GM21723 (cell line): ENCODE results near the gene NUP210.
A peak's percentile ranks its signal among the peaks of the same experiment; 100 is the strongest.
"Not testable (repeated sequence)": the region's sequence is repeated elsewhere in the genome, so short reads cannot be mapped to it uniquely, and the experiment has no call there.

ENCODE experiments used
- ATAC-seq: cut with Tn5 transposase; IDR thresholded peaks from one replicate; pipeline ENCODE4 v1.9.1; 2021; ENCODE audit warnings: mild to moderate bottlenecking, moderate library complexity; ENCODE audit not compliant: unreplicated experiment

NUP210 gene

DNA sequence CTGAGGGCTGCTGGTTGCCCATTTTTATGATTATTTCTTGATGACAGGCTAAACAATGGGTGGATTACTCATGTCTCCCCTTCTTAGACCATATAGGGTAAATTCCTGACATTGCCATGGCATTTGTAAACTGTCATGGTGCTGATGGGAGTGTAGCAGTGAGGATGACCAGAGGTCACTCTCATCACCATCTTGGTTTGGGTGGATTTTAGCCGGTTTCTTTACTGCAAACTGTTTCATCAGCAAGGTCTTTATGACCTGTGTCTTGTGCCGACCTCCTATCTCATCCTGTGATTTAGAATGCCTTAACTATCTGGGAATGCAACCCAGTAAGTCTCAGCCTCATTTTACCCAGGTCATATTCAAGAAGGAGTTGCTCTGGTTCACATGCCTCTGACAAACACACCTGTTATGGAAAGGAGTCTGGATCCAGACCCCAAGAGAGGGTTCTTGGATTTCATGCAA is 10.3 kb upstream of the NUP210 start:
- not testable (repeated sequence) for ATAC-seq

GRCh38 chr3:13429631-13430291 is 9.6 kb upstream of the NUP210 start:
- no peak for ATAC-seq

DNA sequence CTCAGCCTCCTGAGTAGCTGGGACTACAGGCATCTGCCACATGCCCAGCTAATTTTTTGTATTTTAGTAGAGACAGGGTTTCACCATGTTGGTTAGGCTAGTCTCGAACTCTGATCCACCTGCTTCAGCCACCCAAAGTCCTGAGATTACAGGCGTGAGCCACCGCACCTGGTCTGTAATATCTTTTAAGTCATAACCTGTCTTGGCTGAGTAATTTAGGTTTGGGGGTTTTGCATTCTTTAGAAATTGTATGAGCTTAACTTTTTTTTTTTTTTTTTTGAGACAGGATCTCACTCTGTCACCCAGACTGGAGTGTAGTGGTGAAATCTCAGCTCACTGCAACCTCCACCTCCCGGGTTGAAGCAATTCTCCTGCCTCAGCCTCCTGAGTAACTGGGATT is 8.6 kb upstream of the NUP210 start:
- not testable (repeated sequence) for ATAC-seq

GRCh38 chr3:13427662-13428603 is 7.8 kb upstream of the NUP210 start:
- no peak for ATAC-seq

- no peak for ATAC-seq
Measured at GRCh38 chr3:13426591-13426990, 6.5 kb upstream of the NUP210 start.

- no peak for ATAC-seq
Measured at GRCh38 chr3:13425689-13426088, 5.6 kb upstream of the NUP210 start.

GRCh38 chr3:13424865-13425617 is 4.9 kb upstream of the NUP210 start:
- no peak for ATAC-seq

DNA sequence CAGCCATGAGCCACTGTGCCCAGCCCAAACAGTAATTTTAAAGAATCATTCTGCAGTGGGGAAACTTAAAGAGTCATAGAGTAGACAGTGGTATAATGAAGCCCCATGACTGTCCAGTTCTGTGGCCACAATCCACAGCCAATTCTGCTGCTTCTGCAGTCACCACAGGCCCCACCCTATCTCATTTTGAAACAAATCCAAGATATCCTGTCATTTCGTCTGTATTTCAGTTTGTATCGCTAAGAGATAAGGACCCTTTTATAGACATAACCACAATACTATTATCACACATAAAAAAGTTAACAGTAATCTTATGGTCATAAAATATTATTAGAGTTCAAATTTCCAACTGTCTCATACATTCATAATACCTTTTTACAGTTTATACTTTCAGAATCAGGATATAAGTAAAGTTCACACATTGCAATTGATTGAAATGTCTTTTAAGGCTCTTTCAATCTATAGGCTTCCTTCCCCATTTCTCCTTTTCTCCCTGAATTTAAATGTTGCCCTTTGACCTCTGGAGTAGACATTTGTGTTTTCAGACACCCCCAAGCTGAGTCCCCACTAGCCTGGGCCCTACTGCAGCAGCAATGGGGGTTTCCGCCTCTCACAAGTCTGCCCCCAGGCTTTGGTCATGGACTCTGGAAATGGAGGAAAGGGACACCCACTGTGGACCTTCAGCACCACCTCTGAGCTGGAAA is 4.2 kb upstream of the NUP210 start:
- ATAC-seq, result no peak

- ATAC-seq, result no peak
Measured at GRCh38 chr3:13420831-13421765, 976 bp upstream of the NUP210 start.

GRCh38 chr3:13419505-13420044 is 547 bp downstream of the NUP210 start:
- peak; percentile 35 for ATAC-seq

GRCh38 chr3:13417166-13417947 is 2.8 kb downstream of the NUP210 start:
- no peak for ATAC-seq

- ATAC-seq, result no peak
Measured at GRCh38 chr3:13415997-13416793, 3.9 kb downstream of the NUP210 start.

DNA sequence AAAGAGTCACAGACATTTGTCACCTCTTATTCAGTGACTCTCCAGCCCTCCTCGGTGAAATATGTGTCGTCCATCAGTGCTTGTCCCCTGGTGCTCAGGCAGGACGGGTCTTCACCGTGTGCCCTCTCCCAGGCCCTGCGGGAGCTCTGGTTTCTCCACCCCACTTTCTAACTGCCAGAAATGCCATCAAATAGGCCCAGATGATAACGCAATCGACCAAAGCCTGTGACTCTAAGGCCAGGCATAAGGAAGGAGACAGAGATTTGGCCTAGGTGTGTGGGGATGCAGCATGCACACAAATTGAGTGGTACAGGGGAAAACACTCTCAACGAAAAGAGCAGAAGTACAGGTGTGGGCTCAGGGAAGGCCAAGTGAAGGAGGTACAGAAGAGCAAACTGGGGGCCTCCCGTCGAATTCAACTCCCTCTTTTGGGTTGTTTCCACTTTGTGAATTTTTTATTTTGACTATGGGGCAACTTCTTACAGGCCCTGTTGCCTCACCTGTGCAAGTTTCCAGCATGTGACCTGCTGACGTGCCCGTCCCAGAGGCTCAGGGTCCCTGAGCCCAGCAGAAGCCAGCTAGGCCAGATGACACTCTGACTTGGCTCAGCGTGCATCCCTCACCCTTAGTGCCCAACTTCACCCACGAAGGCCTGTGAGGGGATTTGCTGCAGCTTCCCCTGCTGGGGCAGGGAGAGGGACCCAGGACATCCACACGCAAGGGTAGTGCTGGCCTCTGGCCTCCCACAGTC is 4.7 kb downstream of the NUP210 start:
- ATAC-seq, result no peak

DNA sequence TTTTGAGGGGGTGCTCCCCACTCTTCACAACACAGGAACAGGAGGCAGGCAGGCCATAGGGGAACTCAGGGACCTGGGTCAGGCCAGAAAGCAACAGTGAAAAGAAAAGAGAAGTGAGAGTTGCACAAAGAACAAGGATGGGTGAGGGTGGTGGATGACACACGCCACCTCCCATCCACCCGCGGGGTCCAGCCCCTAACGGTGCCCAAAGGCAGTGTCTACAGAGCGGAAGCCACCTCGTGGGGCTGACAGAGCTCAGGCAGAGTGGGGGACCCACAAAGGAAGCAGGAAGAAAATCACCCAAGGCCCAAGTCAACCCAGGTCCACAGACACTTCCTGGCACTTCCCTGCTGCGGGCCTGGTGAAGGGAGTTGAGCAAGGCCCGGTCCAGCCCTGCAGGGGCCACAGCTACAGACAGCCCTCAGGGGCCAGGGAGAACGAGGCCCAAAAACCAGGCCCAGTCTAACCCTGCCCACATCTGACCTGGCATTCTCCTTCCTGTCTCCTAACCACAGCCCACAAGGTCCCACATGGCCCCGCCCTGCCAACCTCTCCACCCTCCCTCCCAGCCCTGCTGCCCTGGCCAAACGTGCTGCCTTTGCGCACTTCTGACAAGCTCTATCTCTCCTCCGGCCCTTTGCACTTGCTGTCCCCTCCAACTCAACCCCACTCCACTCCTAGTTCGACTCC is 5.9 kb downstream of the NUP210 start:
- peak; percentile 91 for ATAC-seq

DNA sequence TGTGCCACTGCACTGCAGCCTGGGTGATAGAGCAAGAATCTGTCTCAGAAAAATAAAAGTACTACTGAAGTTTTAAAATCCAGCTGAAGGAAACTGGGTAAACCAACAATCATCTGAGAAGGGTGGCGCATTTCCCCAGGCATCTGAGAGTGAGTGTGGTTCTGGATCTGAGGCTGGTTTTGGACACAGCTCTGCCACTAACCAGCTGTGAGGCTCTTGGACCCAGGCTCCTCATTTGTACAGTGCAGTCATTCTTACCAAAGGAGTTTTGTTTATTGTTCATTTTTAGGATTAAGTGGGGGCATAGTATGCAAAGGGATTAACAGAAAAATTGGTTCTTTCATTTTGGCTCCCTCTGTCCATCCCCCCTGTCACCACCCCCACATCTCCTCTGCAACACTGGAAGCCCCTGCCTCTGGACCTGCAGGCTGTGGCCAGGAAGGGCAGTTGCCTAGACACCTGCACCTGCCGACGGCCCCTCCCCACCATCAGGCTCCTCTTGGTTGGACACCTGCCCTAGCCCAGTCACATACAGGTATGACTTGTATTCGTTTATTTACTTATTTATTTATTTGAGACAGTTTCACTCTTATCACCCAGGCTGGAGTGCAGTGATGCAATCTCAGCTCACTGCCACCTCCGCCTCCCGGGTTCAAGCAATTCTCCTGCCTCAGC is 8.8 kb downstream of the NUP210 start:
- no peak for ATAC-seq

- ATAC-seq, result no peak
Measured at GRCh38 chr3:13408890-13409289, 11.2 kb downstream of the NUP210 start.
